ENCODE results near the gene IKBKE. TPM values are rescaled to one million over a fixed set of nuclear protein-coding genes. Genes with fewer than 3 reads are reported as not detected.

The IKBKE gene
- total RNA-seq, 1 experiment from 2014 or later, result 6.4 TPM

DNA sequence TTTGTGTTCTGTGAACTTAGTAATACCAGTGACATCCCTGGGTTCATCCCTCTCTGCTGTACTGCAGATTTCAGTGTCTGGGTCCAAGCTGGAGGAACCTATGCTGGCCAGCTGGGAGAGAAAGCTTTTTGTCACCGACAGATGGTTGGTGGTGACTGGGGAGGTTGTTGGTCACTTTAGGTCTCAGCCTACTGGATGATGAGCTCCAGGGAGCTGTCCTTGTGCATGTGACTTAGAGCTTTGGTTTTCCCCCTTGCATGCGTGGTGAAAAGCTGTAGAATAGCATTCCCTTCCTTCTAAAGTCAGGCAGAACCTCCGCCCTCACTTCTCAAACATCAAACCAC is 22.9 kb upstream of the IKBKE start:
- H3K36me3 ChIP-seq (ENCODE audit: control insufficient read depth, insufficient read depth, low read length), result peaks cover 7% of the 10 kb centered on the region
- in situ Hi-C loops (cut with HindIII; ENCODE audit: low pct_unique_long_range_greater_than_20kb, low sequenced_read_pairs) (no loop called here), intact Hi-C loops (cut with micrococcal nuclease; ENCODE audit: unreplicated experiment) (no loop called here)
- H3K4me3 ChIP-seq (ENCODE audit: low read depth in 2 of 2, low read length in 2 of 2), result no peak overlapping the region
- TF ChIP-seq, protein P1, sequence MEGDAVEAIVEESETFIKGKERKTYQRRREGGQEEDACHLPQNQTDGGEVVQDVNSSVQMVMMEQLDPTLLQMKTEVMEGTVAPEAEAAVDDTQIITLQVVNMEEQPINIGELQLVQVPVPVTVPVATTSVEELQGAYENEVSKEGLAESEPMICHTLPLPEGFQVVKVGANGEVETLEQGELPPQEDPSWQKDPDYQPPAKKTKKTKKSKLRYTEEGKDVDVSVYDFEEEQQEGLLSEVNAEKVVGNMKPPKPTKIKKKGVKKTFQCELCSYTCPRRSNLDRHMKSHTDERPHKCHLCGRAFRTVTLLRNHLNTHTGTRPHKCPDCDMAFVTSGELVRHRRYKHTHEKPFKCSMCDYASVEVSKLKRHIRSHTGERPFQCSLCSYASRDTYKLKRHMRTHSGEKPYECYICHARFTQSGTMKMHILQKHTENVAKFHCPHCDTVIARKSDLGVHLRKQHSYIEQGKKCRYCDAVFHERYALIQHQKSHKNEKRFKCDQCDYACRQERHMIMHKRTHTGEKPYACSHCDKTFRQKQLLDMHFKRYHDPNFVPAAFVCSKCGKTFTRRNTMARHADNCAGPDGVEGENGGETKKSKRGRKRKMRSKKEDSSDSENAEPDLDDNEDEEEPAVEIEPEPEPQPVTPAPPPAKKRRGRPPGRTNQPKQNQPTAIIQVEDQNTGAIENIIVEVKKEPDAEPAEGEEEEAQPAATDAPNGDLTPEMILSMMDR (IDR thresholded peaks at IDR 0.05), result no peak
- TF ChIP-seq POLR2AphosphoS5 (IDR thresholded peaks at IDR 0.05; ENCODE audit: low read depth, low read length) (no peak), SIN3A (IDR thresholded peaks at IDR 0.05; ENCODE audit: borderline replicate concordance, insufficient read depth, low read depth, low read length) (no peak), TCF7L2 (IDR thresholded peaks at IDR 0.05; ENCODE audit: low read depth, low read length) (no peak)
- TF ChIP-seq, protein P2, sequence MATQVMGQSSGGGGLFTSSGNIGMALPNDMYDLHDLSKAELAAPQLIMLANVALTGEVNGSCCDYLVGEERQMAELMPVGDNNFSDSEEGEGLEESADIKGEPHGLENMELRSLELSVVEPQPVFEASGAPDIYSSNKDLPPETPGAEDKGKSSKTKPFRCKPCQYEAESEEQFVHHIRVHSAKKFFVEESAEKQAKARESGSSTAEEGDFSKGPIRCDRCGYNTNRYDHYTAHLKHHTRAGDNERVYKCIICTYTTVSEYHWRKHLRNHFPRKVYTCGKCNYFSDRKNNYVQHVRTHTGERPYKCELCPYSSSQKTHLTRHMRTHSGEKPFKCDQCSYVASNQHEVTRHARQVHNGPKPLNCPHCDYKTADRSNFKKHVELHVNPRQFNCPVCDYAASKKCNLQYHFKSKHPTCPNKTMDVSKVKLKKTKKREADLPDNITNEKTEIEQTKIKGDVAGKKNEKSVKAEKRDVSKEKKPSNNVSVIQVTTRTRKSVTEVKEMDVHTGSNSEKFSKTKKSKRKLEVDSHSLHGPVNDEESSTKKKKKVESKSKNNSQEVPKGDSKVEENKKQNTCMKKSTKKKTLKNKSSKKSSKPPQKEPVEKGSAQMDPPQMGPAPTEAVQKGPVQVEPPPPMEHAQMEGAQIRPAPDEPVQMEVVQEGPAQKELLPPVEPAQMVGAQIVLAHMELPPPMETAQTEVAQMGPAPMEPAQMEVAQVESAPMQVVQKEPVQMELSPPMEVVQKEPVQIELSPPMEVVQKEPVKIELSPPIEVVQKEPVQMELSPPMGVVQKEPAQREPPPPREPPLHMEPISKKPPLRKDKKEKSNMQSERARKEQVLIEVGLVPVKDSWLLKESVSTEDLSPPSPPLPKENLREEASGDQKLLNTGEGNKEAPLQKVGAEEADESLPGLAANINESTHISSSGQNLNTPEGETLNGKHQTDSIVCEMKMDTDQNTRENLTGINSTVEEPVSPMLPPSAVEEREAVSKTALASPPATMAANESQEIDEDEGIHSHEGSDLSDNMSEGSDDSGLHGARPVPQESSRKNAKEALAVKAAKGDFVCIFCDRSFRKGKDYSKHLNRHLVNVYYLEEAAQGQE (IDR thresholded peaks at IDR 0.05; ENCODE audit: insufficient read depth in 1 of 2, low read depth in 2 of 2, low read length in 1 of 2), result no peak
- H3K4me1 ChIP-seq (ENCODE audit: control insufficient read depth, insufficient read depth, low read length), result no peaks in the 10 kb centered on the region
- no peaks in the 10 kb centered on the region for H3K27me3 ChIP-seq (ENCODE audit: control insufficient read depth, insufficient read depth, low read length)
- H3K27ac ChIP-seq (ENCODE audit: low read length), result no peak overlapping the region
- ATAC-seq (no peak), DNase-seq (ENCODE audit: low read depth, low spot score) (no peak)
- BruUV-seq (replicated peaks), result no TSS peak
- ChIA-PET CTCF (no interaction called here), POLR2A (no interaction called here)
- H3K9me3 ChIP-seq (ENCODE audit: control insufficient read depth, insufficient read depth, low read depth, low read length), result no peaks in the 10 kb centered on the region

DNA sequence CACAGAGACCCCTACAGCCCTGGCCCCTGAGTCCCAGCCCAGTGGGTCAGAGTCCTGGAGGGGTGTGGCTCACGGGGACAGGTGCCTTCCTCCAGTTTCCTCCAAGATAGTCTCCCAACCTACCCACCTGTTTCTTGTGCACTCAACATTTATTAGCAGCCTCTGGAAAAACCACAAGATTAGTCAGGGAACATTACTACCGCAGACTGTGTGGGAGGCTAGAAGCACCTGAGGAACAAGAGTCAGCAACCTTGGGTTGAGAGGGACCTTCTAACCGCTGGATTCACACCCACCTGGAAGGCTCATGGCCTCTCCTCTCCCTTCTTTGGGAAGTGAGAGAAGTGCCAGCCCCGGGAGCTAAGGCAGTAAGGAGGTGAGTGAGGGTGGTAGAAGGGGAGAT is 22.5 kb upstream of the IKBKE start:
- ChIA-PET POLR2A (no interaction called here), CTCF (no interaction called here)
- no peak overlapping the region for H3K27ac ChIP-seq (ENCODE audit: low read length)
- peaks cover 7% of the 10 kb centered on the region for H3K36me3 ChIP-seq (ENCODE audit: control insufficient read depth, insufficient read depth, low read length)
- TF ChIP-seq SIN3A (IDR thresholded peaks at IDR 0.05; ENCODE audit: borderline replicate concordance, insufficient read depth, low read depth, low read length) (no peak), TCF7L2 (IDR thresholded peaks at IDR 0.05; ENCODE audit: low read depth, low read length) (no peak), POLR2AphosphoS5 (IDR thresholded peaks at IDR 0.05; ENCODE audit: low read depth, low read length) (no peak)
- TF ChIP-seq, protein P2 (IDR thresholded peaks at IDR 0.05; ENCODE audit: insufficient read depth in 1 of 2, low read depth in 2 of 2, low read length in 1 of 2), result no peak
- TF ChIP-seq, protein P1 (IDR thresholded peaks at IDR 0.05), result no peak
- intact Hi-C loops (cut with micrococcal nuclease; ENCODE audit: unreplicated experiment), result no loop called here
- ATAC-seq (no peak), DNase-seq (ENCODE audit: low read depth, low spot score) (no peak)
- no peaks in the 10 kb centered on the region for H3K4me1 ChIP-seq (ENCODE audit: control insufficient read depth, insufficient read depth, low read length)
- in situ Hi-C loops (cut with HindIII; ENCODE audit: low pct_unique_long_range_greater_than_20kb, low sequenced_read_pairs), result no loop called here
- no peaks in the 10 kb centered on the region for H3K27me3 ChIP-seq (ENCODE audit: control insufficient read depth, insufficient read depth, low read length)
- no peaks in the 10 kb centered on the region for H3K9me3 ChIP-seq (ENCODE audit: control insufficient read depth, insufficient read depth, low read depth, low read length)
- H3K4me3 ChIP-seq (ENCODE audit: low read depth in 2 of 2, low read length in 2 of 2), result no peak overlapping the region
- no TSS peak for BruUV-seq (replicated peaks)
